Measurements from ENCODE around the gene ZCCHC4.

ZCCHC4 gene

DNA sequence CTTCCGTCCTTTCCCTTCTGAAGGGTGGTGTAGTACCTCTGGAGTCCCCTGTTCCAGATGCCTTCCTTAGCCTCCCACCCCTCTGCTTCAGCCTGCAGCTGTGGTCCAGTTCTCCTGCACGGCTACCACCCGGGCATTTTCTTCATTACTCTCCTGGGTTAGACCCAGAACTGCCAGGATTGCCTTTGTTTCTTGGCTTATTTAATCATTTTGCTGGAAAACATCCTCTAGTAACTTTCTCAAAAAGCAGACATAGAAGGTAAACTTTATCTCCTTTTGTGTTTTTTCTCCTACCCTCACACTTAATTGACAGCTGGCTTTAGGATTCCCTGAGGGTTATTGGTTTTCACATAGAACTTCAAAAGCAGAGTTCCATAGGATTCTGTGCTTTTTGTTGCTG, 84.7 kb downstream of the ZCCHC4 start:
- no peak for TF ChIP-seq TAF1 (IDR thresholded peaks at IDR 0.05; ENCODE audit: borderline replicate concordance, insufficient read depth, low read length)
- TF ChIP-seq SIN3A (IDR thresholded peaks at IDR 0.05; ENCODE audit: borderline replicate concordance, insufficient read depth, low read length): no peak
- TF ChIP-seq, protein P1, sequence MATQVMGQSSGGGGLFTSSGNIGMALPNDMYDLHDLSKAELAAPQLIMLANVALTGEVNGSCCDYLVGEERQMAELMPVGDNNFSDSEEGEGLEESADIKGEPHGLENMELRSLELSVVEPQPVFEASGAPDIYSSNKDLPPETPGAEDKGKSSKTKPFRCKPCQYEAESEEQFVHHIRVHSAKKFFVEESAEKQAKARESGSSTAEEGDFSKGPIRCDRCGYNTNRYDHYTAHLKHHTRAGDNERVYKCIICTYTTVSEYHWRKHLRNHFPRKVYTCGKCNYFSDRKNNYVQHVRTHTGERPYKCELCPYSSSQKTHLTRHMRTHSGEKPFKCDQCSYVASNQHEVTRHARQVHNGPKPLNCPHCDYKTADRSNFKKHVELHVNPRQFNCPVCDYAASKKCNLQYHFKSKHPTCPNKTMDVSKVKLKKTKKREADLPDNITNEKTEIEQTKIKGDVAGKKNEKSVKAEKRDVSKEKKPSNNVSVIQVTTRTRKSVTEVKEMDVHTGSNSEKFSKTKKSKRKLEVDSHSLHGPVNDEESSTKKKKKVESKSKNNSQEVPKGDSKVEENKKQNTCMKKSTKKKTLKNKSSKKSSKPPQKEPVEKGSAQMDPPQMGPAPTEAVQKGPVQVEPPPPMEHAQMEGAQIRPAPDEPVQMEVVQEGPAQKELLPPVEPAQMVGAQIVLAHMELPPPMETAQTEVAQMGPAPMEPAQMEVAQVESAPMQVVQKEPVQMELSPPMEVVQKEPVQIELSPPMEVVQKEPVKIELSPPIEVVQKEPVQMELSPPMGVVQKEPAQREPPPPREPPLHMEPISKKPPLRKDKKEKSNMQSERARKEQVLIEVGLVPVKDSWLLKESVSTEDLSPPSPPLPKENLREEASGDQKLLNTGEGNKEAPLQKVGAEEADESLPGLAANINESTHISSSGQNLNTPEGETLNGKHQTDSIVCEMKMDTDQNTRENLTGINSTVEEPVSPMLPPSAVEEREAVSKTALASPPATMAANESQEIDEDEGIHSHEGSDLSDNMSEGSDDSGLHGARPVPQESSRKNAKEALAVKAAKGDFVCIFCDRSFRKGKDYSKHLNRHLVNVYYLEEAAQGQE (IDR thresholded peaks at IDR 0.05; ENCODE audit: insufficient read depth in 1 of 2, low read depth in 2 of 2, low read length in 2 of 2): no peak
- no peak for TF ChIP-seq FOXP2 (optimal IDR thresholded peaks at IDR 0.05; ENCODE audit: borderline replicate concordance, extremely low read depth, extremely low read length, insufficient read depth)
- no peak for TF ChIP-seq POLR2AphosphoS5 (IDR thresholded peaks at IDR 0.05; ENCODE audit: low read depth, low read length)

DNA sequence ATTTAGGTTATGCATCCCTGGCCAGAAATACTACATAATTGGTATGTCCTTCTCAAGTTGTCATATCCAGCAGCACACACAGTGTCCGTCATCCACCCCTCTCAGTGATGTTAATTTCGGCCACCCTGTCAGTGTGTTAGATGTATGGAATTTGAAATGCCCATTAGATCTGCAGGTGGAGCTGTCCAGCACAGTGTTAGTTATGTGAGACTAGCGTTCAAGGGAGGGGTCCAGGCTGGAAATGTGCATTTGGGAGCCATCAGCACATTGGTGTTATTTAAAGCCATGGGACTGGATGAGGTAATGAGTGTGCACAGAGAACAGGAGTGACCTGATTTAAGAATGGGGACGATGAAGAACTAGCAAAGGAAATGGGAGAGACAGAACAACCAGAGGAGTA, 86.9 kb downstream of the ZCCHC4 start:
- TF ChIP-seq, protein P1 (IDR thresholded peaks at IDR 0.05; ENCODE audit: insufficient read depth in 1 of 2, low read depth in 2 of 2, low read length in 2 of 2): peak; percentile 27 to 81; a peak in 2 of 4 replicates
- no peak for TF ChIP-seq POLR2AphosphoS5 (IDR thresholded peaks at IDR 0.05; ENCODE audit: low read depth, low read length)

DNA sequence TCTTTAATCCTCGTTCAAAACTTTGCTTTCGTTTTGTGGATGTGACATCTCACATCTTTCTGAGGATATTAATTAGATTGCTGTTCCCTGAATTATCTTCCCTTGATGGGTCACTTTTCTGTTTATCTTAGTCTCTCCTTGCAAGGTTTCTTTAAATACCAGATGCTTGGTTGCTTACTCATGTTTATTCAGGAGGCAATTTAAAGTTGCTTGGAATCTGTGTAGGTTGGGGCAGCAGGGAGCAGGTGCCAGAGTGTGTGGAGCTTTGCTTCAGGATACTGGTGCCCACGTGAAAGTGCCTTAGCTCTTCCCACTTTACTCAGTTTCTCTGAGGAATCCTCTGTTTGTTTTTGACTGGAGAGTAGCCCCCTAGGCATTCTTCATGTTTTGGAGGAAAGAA, 88.5 kb downstream of the ZCCHC4 start:
- TF ChIP-seq POLR2AphosphoS5 (IDR thresholded peaks at IDR 0.05; ENCODE audit: low read depth, low read length) (no peak), SIN3A (IDR thresholded peaks at IDR 0.05; ENCODE audit: borderline replicate concordance, insufficient read depth, low read length) (no peak), FOXP2 (optimal IDR thresholded peaks at IDR 0.05; ENCODE audit: borderline replicate concordance, extremely low read depth, extremely low read length, insufficient read depth) (no peak), TAF1 (IDR thresholded peaks at IDR 0.05; ENCODE audit: borderline replicate concordance, insufficient read depth, low read length) (no peak)
- TF ChIP-seq, protein P1 (IDR thresholded peaks at IDR 0.05; ENCODE audit: insufficient read depth in 1 of 2, low read depth in 2 of 2, low read length in 2 of 2): no peak

DNA sequence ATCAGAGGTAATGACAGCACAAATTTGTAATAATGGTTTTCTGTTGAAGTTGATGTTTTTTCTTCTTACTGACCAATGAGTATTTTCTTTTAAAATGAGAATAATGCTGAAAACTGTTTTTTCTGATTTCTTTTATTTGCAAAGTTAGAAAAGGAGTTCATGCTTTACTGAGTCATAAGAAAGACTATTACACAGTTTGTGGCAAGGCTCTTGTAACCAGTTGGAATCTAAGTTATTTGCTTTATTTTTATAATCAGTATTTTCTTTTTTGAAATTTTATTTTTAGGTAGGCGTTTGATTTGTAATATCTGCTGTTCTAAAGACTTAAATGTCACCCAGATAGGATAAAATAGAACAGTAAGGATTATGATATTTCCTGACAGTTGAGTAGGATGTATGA, 89.9 kb downstream of the ZCCHC4 start:
- no peak for TF ChIP-seq TAF1 (IDR thresholded peaks at IDR 0.05; ENCODE audit: borderline replicate concordance, insufficient read depth, low read length)
- TF ChIP-seq FOXP2 (optimal IDR thresholded peaks at IDR 0.05; ENCODE audit: borderline replicate concordance, extremely low read depth, extremely low read length, insufficient read depth): no peak
- no peak for TF ChIP-seq SIN3A (IDR thresholded peaks at IDR 0.05; ENCODE audit: borderline replicate concordance, insufficient read depth, low read length)
- TF ChIP-seq, protein P1 (IDR thresholded peaks at IDR 0.05; ENCODE audit: insufficient read depth in 1 of 2, low read depth in 2 of 2, low read length in 2 of 2): no peak

DNA sequence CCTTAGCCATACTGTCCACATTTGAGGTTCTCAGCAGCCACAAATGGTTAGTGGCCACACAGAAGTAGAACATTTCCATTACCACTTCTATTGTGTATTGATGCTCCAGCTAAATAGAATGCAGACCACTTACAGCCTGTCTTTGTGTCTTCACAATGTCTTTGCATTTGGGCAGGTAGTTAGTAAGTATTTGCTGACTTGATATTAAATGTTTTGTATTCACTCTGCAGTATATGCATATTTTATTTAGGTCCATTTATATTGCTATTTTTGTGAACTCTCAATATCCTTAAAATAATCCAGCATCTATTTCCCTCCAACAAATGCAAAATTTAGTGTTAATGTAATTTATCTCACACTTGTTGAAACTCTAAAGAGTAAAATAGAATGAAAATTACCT, 91.1 kb downstream of the ZCCHC4 start:
- TF ChIP-seq SIN3A (IDR thresholded peaks at IDR 0.05; ENCODE audit: borderline replicate concordance, insufficient read depth, low read length) (no peak), FOXP2 (optimal IDR thresholded peaks at IDR 0.05; ENCODE audit: borderline replicate concordance, extremely low read depth, extremely low read length, insufficient read depth) (no peak), TAF1 (IDR thresholded peaks at IDR 0.05; ENCODE audit: borderline replicate concordance, insufficient read depth, low read length) (no peak), POLR2AphosphoS5 (IDR thresholded peaks at IDR 0.05; ENCODE audit: low read depth, low read length) (no peak)
- TF ChIP-seq, protein P1 (IDR thresholded peaks at IDR 0.05; ENCODE audit: insufficient read depth in 1 of 2, low read depth in 2 of 2, low read length in 2 of 2): no peak
